ENCODE measurements around the gene MEIOB. TPM values are rescaled to one million over a fixed set of nuclear protein-coding genes. Genes with fewer than 3 reads are reported as not detected.
A peak's percentile ranks its signal among the peaks of the same experiment; 100 is the strongest.

Gene MEIOB
- total RNA-seq, 1 experiment from 2014 or later = 1.4 TPM

GRCh38 chr16:1826691-1827573 is 45.0 kb downstream of the MEIOB start, which contains the start of the genes FAHD1 and HAGH (continued):
- TF ChIP-seq, protein P1, sequence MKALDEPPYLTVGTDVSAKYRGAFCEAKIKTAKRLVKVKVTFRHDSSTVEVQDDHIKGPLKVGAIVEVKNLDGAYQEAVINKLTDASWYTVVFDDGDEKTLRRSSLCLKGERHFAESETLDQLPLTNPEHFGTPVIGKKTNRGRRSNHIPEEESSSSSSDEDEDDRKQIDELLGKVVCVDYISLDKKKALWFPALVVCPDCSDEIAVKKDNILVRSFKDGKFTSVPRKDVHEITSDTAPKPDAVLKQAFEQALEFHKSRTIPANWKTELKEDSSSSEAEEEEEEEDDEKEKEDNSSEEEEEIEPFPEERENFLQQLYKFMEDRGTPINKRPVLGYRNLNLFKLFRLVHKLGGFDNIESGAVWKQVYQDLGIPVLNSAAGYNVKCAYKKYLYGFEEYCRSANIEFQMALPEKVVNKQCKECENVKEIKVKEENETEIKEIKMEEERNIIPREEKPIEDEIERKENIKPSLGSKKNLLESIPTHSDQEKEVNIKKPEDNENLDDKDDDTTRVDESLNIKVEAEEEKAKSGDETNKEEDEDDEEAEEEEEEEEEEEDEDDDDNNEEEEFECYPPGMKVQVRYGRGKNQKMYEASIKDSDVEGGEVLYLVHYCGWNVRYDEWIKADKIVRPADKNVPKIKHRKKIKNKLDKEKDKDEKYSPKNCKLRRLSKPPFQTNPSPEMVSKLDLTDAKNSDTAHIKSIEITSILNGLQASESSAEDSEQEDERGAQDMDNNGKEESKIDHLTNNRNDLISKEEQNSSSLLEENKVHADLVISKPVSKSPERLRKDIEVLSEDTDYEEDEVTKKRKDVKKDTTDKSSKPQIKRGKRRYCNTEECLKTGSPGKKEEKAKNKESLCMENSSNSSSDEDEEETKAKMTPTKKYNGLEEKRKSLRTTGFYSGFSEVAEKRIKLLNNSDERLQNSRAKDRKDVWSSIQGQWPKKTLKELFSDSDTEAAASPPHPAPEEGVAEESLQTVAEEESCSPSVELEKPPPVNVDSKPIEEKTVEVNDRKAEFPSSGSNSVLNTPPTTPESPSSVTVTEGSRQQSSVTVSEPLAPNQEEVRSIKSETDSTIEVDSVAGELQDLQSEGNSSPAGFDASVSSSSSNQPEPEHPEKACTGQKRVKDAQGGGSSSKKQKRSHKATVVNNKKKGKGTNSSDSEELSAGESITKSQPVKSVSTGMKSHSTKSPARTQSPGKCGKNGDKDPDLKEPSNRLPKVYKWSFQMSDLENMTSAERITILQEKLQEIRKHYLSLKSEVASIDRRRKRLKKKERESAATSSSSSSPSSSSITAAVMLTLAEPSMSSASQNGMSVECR (CRISPR knock-in tag; IDR thresholded peaks at IDR 0.05; ENCODE audit: borderline replicate concordance) = peak; percentile 87; the same call in 1 of the 2 replicates
- TF ChIP-seq RELA (CRISPR knock-in tag; IDR thresholded peaks at IDR 0.05; ENCODE audit: borderline replicate concordance) (peak; percentile 94), ZNF532 (CRISPR knock-in tag; IDR thresholded peaks at IDR 0.05; ENCODE audit: borderline replicate concordance) (no peak), GTF2I (CRISPR knock-in tag; conservative IDR thresholded peaks at IDR 0.05) (no peak), FOXK1 (CRISPR knock-in tag; IDR thresholded peaks at IDR 0.05) (peak; percentile 96), TEAD4 (CRISPR knock-in tag; IDR thresholded peaks at IDR 0.05) (peak; percentile 41; the same call in 1 of the 2 replicates), ZNF396 (CRISPR knock-in tag; IDR thresholded peaks at IDR 0.05; ENCODE audit: borderline replicate concordance) (no peak), FOXP1 (CRISPR knock-in tag; IDR thresholded peaks at IDR 0.05; ENCODE audit: borderline replicate concordance) (peak; percentile 95), ZNF425 (CRISPR knock-in tag; conservative IDR thresholded peaks at IDR 0.05) (no peak), AR (CRISPR knock-in tag; IDR thresholded peaks at IDR 0.05) (no peak), KAT7 (CRISPR knock-in tag; IDR thresholded peaks at IDR 0.05; ENCODE audit: borderline replicate concordance) (peak; percentile 85; the same call in 1 of the 2 replicates), ESRRA (CRISPR knock-in tag; IDR thresholded peaks at IDR 0.05; ENCODE audit: borderline replicate concordance) (peak; percentile 91), NFE2L1 (CRISPR knock-in tag; IDR thresholded peaks at IDR 0.05) (0 out of 2 replicates have a peak, but pooled peaks have one; percentile 73), IRF1 (CRISPR knock-in tag; IDR thresholded peaks at IDR 0.05) (0 out of 2 replicates have a peak, but pooled peaks have one; percentile 77), MXD4 (CRISPR knock-in tag; IDR thresholded peaks at IDR 0.05; ENCODE audit: borderline replicate concordance) (no peak), ETV6 (CRISPR knock-in tag; IDR thresholded peaks at IDR 0.05) (peak; percentile 89), SOX15 (CRISPR knock-in tag; IDR thresholded peaks at IDR 0.05) (no peak), ZNF416 (CRISPR knock-in tag; IDR thresholded peaks at IDR 0.05) (0 out of 2 replicates have a peak, but pooled peaks have one; percentile 4), CREB1 (CRISPR knock-in tag; IDR thresholded peaks at IDR 0.05) (no peak), GABPB1 (CRISPR knock-in tag; IDR thresholded peaks at IDR 0.05) (peak; percentile 75)
- TF ChIP-seq, protein P2, sequence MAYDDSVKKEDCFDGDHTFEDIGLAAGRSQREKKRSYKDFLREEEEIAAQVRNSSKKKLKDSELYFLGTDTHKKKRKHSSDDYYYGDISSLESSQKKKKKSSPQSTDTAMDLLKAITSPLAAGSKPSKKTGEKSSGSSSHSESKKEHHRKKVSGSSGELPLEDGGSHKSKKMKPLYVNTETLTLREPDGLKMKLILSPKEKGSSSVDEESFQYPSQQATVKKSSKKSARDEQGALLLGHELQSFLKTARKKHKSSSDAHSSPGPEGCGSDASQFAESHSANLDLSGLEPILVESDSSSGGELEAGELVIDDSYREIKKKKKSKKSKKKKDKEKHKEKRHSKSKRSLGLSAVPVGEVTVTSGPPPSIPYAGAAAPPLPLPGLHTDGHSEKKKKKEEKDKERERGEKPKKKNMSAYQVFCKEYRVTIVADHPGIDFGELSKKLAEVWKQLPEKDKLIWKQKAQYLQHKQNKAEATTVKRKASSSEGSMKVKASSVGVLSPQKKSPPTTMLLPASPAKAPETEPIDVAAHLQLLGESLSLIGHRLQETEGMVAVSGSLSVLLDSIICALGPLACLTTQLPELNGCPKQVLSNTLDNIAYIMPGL (CRISPR knock-in tag; IDR thresholded peaks at IDR 0.05) = peak; percentile 93
